H54 (cell line): Measurements from ENCODE around the gene TMPRSS7.
A peak's percentile ranks its signal among the peaks of the same experiment; 100 is the strongest.

Experiments used
- DNase-seq: peaks from one replicate; pipeline ENCODE4 v3.0.0; 2011; ENCODE audit warnings: low spot score, mixed read lengths; ENCODE audit not compliant: insufficient read length
- FAIRE-seq: peaks from 3 replicates; lab custom pipeline; 2011; peaks lifted over from hg19 to GRCh38; lab: Jason Lieb, UNC
- POLR2A ChIP-seq: IDR thresholded peaks from 2 replicates; pipeline ENCODE4 v1.6.1; 2011; ENCODE audit warnings: low read depth, mild to moderate bottlenecking, low read length

Gene TMPRSS7

GRCh38 chr3:112003321-112004080, 31.0 kb upstream of the TMPRSS7 start:
- FAIRE-seq = no peak
- no peak for DNase-seq

DNA sequence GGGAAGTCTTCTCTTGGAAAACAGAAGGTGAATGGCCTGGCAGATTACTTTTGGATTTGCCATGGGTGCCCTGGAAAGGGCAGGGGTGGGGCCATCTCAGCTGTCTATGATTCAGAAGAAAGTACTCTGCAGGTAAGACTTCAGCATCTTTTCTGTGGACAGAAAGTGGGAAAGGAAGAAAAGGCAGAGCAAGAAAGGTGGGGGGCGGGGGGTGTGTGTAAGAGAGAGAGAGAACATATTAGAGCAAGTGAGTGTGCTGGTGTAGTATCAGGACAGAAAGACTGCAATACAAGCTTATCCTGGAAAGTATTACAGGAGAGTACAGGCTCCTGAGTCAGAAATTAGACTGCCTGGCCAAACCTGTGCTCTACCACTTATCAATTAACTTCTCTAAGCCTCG, 30.3 kb upstream of the TMPRSS7 start:
- DNase-seq (no peak), FAIRE-seq (no peak)
- no peak for TF ChIP-seq POLR2A

More at GRCh38 chr3:112003321-112004080, 31.0 kb upstream of the TMPRSS7 start:
- no peak for TF ChIP-seq POLR2A

DNA sequence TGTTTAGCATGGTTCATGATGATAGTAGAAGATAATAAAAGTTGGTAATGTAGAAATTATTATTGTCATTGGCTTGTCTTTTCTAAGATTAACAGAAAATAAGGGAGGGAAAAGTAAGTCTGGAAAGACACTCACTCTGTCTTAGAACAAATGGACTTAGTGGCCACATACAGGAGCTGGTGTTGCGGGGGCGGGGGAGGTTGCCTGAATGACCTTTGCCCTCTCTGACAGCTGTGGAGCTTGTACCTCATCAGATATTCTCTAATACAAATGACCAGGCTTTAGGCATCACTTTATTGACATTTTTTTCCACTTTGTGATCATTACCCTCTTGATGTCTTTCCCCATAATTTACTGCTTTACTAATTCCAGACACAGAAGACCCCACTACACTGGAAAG, 29.9 kb upstream of the TMPRSS7 start:
- no peak for FAIRE-seq
- TF ChIP-seq POLR2A = no peak
- no peak for DNase-seq

DNA sequence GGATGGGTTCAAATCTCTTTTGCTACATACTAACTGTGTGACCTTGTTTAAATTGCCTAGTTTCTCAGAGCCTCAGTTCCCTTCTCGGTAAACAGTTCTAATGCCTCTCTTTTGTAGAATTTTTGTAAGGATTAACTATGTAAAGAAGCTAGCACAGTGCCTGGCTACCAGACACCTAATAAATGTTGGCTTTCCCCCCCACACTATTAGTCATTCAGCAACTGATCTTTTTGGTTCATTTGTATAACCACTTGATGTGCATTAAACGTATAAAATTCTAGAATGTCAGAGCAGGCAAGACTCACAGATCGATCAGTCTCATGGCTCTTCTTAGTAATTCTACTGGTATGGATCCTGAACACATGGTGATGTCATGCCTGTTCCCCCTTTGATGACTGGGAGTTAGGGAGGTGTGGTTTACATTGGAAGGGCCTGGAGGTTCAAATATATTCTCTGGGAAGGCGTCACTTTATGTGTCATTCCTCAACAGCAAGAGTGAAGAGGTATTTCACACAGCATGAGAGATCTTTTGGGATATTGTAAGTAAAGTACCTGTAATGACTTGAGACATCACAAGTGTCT, 29.4 kb upstream of the TMPRSS7 start:
- FAIRE-seq (no peak), DNase-seq (no peak)
- TF ChIP-seq POLR2A = no peak

DNA sequence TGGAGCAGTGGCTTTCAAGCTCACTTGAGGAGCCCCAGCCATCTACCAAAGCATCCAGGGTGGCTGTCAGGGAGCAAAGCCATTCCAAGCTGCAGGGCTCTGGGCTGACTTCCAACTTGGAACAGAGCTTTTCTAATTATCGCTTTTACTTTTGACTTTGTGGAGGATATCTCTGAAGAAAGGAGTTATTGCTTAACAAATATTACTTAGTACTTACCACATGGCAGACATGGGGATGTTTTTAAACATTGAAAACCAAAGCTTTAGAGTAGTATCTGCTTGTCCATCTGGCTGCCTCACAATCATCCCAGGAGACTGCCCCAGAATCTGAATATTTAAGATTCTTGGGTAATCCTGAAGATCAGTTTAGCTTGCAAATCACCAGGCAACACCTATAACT, 26.9 kb upstream of the TMPRSS7 start:
- no peak for FAIRE-seq
- no peak for TF ChIP-seq POLR2A
- DNase-seq = no peak

GRCh38 chr3:112009670-112010069, 24.9 kb upstream of the TMPRSS7 start:
- FAIRE-seq (no peak), DNase-seq (no peak)
- no peak for TF ChIP-seq POLR2A

DNA sequence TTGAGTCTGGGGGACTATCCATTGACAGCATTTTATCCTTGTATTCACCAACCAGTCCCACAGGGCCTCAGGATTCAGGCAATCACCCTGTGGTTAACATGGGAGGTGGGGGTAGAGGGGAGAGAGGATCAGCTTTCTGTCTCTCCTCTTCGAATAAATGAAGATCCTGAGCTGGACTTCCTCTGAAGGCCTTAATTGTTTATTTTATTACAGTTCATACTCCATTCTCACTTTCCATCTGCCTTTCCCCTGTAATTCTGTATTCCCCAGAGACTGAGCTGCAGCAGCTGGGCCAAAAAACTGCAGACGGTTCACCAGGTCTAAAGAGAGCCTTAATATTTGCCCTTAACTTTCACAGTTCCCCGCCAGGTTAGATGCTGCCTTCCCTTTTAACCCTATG, 23.9 kb upstream of the TMPRSS7 start:
- TF ChIP-seq POLR2A = no peak
- FAIRE-seq = no peak
- DNase-seq = no peak

DNA sequence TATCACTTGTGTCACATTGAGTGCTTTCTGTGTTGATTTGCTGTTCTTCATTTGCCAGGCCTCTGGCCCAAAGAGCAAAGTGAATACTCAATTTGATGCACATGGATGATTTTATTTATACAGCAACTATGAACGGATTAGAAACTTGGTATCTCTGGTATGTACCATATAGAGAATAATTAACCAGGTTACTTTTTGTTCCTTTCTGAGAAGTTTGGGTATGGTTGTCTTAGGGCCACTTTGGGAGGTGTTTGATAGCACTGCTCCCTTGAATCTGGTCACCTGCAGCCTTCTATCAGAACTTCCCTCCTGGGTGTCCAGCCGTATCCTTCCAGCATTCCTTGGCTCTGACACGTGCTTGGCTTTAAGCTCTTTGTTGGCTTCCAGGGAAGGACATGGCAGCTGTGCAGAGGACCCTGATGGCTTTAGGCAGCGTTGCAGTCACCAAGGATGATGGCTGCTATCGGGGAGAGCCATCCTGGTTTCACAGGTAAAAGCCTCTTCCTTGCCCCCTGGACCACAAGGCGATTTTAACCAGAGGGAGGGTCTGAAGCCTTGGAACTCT, 23.1 kb upstream of the TMPRSS7 start:
- DNase-seq (no peak), FAIRE-seq (no peak)
- no peak for TF ChIP-seq POLR2A

GRCh38 chr3:112012205-112012992, 22.1 kb upstream of the TMPRSS7 start:
- FAIRE-seq (no peak), DNase-seq (no peak)
- no peak for TF ChIP-seq POLR2A

- DNase-seq (peak; percentile 32), FAIRE-seq (peak; percentile 57)
- TF ChIP-seq POLR2A = no peak
These were observed 21.3 kb upstream of the TMPRSS7 start for GRCh38 chr3:112013058-112013783.

DNA sequence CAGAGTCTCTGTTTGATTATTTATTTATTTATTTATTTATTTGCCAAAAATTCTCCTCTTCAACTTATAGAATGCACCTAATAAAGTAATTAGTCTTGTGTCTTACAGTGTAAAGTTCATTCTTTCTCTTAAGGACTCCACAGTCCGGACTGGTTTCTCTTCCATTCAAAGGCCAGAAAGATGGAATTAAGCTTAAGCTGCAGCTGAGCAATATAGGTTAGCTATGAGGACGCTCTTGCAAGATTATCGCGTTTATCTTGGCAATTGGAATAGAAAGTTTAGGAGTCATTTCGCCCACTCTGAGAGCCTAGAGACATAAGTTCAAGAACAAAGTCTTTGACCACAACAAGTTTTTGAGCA, 20.8 kb upstream of the TMPRSS7 start:
- no peak for TF ChIP-seq POLR2A
- DNase-seq = no peak
- FAIRE-seq = no peak

- DNase-seq (no peak), FAIRE-seq (no peak)
- TF ChIP-seq POLR2A = no peak
These were observed 17.4 kb upstream of the TMPRSS7 start for GRCh38 chr3:112017091-112017490.

DNA sequence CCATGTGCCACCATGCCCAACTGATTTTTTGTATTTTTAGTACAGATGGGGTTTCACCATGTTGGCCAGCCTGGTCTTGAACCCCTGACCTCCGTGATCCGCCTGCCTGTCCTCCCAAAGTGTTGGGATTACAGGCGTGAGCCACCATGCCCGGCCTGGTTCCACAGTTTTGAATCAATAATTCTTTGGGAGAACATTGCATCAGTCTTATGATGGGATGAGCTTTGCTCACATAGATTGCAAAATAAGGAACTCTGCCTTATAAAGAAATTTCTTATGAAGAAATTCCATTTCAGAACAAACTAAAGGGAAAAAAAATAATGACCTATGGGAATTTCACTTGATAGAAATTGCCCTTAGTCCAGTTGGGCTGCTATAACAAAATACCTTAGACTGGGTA, 15.8 kb upstream of the TMPRSS7 start:
- no peak for FAIRE-seq
- TF ChIP-seq POLR2A = no peak
- no peak for DNase-seq
